GM19397 (cell line): ENCODE data around the gene SH3PXD2B.
"Not testable (repeated sequence)": the region's sequence is repeated elsewhere in the genome, so short reads cannot be mapped to it uniquely, and the experiment has no call there.

Experiments
- ATAC-seq: cut with Tn5 transposase; IDR thresholded peaks from one replicate; pipeline ENCODE4 v1.9.1; 2021; ENCODE audit warnings: mild to moderate bottlenecking, moderate library complexity; ENCODE audit not compliant: unreplicated experiment

The SH3PXD2B gene

GRCh38 chr5:172420235-172420939, 33.9 kb downstream of the SH3PXD2B start:
- ATAC-seq: no peak

- no peak for ATAC-seq
These were observed 35.2 kb downstream of the SH3PXD2B start for GRCh38 chr5:172418862-172419814.

GRCh38 chr5:172417983-172418630, 36.2 kb downstream of the SH3PXD2B start:
- no peak for ATAC-seq

DNA sequence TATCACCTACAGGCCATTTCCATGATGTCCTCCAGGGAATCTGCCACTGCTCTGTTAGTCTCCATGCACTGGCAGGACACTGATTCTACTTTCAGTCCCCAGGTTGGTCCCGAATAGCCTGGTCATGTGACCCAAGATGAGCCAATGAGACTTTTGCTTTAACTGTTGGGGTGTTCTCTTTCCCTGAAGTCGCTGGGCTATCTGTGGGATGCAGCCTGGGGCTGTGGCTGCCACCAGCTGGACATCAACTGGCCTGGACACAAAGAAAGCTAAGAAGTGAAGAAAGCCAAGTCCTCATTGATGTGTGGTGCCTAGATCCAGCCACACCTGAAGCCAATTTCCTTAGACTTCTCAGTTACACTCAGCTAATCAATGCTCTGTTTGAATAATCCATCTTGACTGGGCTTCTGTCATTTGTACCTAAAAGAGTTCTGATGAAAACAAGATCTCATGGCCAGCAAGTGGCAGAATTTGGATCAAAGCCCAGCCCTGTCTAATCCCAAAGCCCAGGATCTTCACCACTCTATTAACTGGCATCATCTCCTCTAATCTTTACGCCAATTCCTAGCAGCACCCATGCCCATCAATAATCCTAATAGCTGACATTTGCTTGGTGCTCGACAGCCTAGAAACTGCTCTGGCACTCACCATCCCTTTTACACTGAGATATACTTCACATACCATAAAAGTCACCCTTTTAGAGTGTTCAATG, 37.0 kb downstream of the SH3PXD2B start:
- ATAC-seq: no peak

DNA sequence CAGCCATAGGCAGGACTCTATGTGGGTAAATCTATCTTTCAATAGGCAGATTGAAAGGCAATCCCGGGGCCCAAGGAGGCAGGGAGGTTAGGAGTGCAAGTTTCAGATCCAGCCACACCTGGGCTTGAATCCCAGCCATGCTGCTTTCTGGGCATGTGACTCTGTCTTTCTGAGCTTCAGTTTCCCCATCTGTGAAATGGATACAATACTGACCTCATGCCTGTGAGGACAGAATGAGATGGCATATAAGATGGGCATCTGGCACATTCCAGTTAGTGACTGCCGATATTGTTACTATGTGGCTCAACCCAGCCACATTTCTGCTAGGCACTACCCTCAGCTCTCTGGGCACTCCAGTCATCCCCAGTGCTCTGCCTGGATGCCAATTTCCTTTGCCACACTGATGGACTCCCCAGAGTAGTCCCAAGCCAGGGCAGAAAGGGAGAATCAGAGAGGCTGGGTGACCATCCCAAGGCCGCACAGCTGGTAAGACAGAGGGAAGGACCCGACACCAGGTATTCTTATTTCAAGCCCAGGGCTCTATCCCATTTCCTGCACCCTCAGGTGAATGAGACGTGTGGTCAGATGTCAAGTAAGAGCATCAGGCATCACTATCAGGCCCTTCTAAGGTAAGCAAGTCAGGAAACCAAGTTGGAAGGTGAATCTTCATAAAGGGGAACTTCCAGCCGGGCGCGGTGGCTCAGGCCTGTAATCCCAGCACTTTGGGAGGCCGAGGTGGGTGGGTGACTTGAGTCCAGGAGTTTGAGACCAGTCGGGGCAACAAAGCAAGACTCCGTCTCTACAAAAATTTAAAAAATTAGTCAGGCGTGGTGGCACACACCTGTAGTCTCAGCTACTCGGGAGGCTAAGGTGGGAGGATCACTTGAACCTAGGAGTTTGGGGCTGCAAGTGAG, 38.7 kb downstream of the SH3PXD2B start:
- ATAC-seq: no peak

DNA sequence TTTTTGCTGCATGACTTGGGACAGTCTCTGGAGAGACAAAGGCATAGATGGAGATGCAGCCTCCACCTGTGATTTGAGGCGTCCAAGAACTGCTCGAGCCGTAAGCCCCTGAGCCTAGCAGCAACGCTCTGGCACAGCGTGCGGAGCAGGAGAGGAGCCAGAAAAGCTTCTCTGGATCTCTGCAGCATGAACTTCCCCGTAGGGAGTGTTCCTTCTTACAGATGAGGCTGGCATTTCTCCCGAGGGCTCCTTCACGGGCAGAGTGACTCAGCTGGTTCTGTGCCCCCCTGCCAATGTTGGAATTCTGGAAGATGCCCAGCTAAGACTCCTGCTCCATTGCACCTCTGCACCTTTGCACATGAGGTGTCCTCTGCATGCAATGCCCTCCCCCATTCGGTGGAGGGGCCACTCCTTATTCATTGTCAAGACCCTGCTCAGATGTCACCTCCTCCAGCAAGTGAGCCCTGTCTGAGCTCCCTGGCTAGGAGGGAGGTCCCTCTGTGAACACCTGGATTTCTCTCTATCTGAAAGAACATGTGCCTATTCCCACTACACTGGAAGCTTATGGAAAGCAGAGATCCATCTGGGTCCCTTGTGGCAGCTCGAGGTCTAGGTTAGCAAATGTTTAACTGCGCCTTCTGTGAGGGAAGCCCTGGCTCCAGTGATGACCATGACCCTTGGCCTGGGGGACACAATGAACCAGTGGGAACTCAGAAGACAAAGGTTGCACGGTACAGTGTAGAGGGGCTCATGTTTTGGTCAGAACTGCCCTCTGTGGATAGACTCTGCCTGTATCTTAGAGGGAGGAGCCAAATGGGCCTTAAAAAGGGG, 39.6 kb downstream of the SH3PXD2B start:
- ATAC-seq: no peak

- ATAC-seq: no peak
These were observed 40.6 kb downstream of the SH3PXD2B start for GRCh38 chr5:172413601-172414171.

- ATAC-seq: no peak
These were observed 41.5 kb downstream of the SH3PXD2B start for GRCh38 chr5:172412724-172413286.

GRCh38 chr5:172411484-172412072, 42.7 kb downstream of the SH3PXD2B start:
- ATAC-seq: no peak

DNA sequence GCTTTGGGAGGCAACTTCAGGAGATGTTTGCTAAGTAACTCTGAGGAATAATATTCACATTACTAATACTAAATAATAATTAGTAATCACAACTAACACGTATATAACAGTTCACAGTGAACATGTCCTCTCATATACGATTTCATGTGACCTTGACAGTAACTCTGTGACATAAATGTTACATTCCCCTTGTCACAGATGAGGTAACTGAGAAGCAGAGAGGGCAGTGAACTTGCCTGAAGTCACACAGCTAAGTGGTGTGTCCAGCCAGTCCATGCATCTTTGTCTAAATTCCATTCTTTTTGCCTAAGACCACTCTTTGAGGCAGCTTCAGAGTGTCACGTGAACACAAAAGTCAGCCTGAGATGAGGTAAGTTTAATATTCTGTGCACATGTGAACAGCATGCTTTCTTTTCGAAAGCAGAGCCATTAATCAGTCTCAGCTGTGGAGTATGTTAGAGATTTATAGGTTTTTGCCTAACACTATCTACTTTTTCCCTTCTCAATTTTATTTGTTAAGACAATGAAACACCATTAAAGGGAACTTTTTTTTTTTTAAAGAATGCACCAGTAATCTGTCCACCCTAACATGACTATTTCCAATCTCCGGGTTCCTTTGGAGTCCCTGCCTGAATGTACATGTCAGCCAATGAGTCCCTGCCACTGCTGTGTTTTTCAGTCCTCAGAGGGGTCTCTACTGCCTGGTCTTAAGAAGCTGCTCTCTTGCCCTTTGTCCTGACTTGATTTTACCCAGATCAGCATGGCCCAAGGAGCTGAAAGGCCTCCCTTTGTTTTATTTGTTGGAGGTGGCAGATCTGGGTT, 43.5 kb downstream of the SH3PXD2B start:
- ATAC-seq: no peak

GRCh38 chr5:172410160-172410559, 44.2 kb downstream of the SH3PXD2B start:
- ATAC-seq: no peak

- not testable (repeated sequence) for ATAC-seq
These were observed 44.8 kb downstream of the SH3PXD2B start for GRCh38 chr5:172409477-172409876.

DNA sequence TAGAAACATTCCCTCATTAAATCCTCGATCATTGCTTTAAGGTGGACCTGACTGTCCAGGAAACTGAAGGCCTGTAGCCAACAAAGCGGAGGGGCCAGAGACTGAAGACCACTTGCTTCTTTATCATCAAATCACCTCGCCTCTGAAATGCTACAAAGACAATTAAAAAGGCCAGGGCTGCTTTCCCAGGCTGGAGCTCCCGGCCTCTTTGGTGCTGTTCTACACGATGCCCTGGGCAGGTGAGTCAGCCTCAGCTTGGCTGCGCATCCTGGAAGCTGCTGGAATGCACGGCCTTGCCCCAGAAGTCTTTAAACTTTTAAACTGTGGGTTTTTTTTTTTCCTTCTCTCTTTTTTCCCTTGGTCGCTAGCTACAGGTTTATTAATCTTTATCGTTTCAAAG, 46.5 kb downstream of the SH3PXD2B start:
- no peak for ATAC-seq

DNA sequence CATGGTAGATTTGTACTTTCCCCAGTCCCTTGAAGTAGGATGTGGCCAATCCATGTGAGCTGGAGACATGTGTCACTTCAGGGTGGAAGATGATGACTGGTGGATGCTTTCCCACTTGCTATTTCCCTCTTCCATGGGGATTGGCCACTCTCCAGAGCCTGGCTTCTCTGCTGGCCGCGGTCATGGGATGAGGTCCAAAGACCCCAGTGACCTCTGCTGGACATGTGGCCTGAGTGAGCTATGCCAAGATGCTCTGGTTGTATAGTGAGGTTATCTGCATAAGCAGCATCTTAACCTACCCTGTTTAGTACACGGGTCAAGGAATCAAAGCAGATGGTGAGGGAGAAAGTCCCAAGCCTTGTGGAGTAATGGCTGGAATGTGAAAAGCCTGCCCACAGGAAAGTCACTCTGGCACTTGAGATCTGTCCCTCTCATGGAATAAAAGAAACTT, 47.1 kb downstream of the SH3PXD2B start:
- no peak for ATAC-seq

GRCh38 chr5:172405226-172406107, 48.9 kb downstream of the SH3PXD2B start:
- no peak for ATAC-seq

GRCh38 chr5:172404746-172405145, 49.6 kb downstream of the SH3PXD2B start:
- ATAC-seq: no peak
